Right lobe of liver (tissue), 6 donors: ENCODE measurements around the gene COL23A1. TPM values are rescaled to one million over a fixed set of nuclear protein-coding genes. Genes with fewer than 3 reads are reported as not detected.

Experiments used
- ATAC-seq, 4 donors: fragments of 200-7000 bp; cut with Tn5 transposase; one replicate each; pipeline ENCODE4 v1.9.1; 2020; ENCODE audit warnings: mild to moderate bottlenecking in 4 of 4, moderate library complexity in 4 of 4
- DNase-seq, 3 donors: peaks; one replicate each; pipeline ENCODE4 v3.0.0-alpha.2; 2020
- H3K27ac ChIP-seq, 3 donors: fragments of 200-600 bp; one replicate each; pipeline ENCODE4 v1.8.0; 2022
- H3K27me3 ChIP-seq, 2 donors: fragments of 200-600 bp; one replicate each; pipeline ENCODE4 v1.8.0; 2022
- H3K36me3 ChIP-seq, 4 donors: fragments of 200-600 bp; sonication (generic) in 1 of 4; one replicate each; pipeline versions ENCODE4 v1.5.1 to v1.8.0; 2017 to 2022; ENCODE audit warnings: control low read depth in 1 of 4
- H3K4me1 ChIP-seq, 4 donors: fragments of 200-600 bp; sonication (generic) in 1 of 4; one replicate each; pipeline versions ENCODE4 v1.5.1 to v1.8.0; 2017 to 2022; ENCODE audit warnings: control low read depth in 1 of 4
- H3K4me3 ChIP-seq, 3 donors: fragments of 200-600 bp; one replicate each; pipeline ENCODE4 v1.8.0; 2022
- H3K9me3 ChIP-seq, 4 donors: fragments of 200-600 bp; sonication (generic) in 1 of 4; one replicate each; pipeline versions ENCODE4 v1.5.1 to v1.8.0; 2017 to 2022; ENCODE audit warnings: control low read depth in 1 of 4
- POLR2A ChIP-seq: fragments of 450-650 bp; IDR thresholded peaks from one replicate; pipeline ENCODE4 v1.6.1; 2017; ENCODE audit warnings: antibody characterized with exemption, mild to moderate bottlenecking
- WGBS: methylation state at CpG from one replicate; pipeline ENCODE4 v1.1.6; 2018; ENCODE audit warnings: low coverage, low lambda C conversion rate; ENCODE audit not compliant: insufficient coverage; ENCODE audit errors: missing lambda C conversion rate; 5-methylcytosine and 5-hydroxymethylcytosine counted together
- intact Hi-C, 2 donors: fragments of 100-400 bp; cut with DNase I; formaldehyde crosslinking; loops; one replicate each; pipeline versions ENCODE4 v1.11.2 to v1.14.1; 2022
- total RNA-seq, 6 experiments: library from RNA; depleted of rRNA in 2 of 6; stranded (reverse); fragments of >200 nt in 2 of 6; fragmentation: NEBNext Ultra II Directional in 3 of 6; extraction: Animal tissue kit (Norgen Biotek cat#: 25700) in 3 of 6; gene quantifications; one replicate each; pipeline versions ENCODE4 v1.1.0 to v1.2.4, GENCODE V29; 2016 to 2023
- TF ChIP-seq, protein P1 (sequence below), 4 donors: fragments of 200-600 bp in 3 of 4; fragments of 450-650 bp in 1 of 4; IDR thresholded peaks; one replicate each; pipeline versions ENCODE4 v1.5.1 to v1.8.0; 2016 to 2022; ENCODE audit warnings: antibody characterized with exemption in 4 of 4, mild to moderate bottlenecking in 2 of 4
- donor health status: DM: no; HTN: yes; CAD: no.
- donor health status: DM: no; HTN: no; CAD: no.
- donor health status: DM: no; HTN: no; CAD: no.
- donor health status: DM: no; HTN: yes; CAD: no.
- donor health status: DM: no; HTN: yes; CAD: no.

The COL23A1 gene
- total RNA-seq, 6 experiments from 2014 or later = 0.25 to 1.2 (median 0.50) TPM

DNA sequence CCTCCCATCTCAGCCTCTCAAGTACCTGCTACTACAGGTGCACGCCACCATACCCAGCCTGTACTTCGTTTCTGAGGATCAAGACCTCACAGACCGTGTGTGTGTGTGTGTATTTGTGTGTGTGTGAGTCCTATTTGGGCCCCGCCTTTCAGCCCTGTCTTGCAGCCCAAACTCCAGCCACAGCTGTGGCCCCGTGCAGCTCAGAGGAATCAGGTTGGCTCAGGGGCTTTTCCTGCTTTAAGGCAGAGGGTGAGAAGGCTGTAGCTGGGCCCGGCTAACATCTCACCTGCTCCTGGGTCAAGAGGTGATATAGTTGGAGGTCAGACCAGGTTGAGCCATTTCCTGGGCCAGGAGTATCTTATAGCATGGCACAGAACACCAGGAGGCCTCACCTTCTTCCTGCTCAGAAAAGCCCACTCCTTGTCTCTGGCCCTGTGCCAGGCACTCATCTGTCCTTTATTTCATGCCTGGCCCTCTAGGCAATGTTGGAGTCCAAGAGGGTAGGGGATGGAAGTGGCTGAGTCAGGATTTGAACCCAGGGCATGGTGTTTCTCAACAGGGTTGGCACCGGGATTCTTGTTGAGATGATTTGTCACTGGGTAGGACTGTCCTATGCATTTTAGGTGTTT, 356.0 kb downstream of the COL23A1 start:
- DNase-seq (peak in 1 of 3 donors; percentile 51), ATAC-seq (no peak)
- TF ChIP-seq, protein P1, sequence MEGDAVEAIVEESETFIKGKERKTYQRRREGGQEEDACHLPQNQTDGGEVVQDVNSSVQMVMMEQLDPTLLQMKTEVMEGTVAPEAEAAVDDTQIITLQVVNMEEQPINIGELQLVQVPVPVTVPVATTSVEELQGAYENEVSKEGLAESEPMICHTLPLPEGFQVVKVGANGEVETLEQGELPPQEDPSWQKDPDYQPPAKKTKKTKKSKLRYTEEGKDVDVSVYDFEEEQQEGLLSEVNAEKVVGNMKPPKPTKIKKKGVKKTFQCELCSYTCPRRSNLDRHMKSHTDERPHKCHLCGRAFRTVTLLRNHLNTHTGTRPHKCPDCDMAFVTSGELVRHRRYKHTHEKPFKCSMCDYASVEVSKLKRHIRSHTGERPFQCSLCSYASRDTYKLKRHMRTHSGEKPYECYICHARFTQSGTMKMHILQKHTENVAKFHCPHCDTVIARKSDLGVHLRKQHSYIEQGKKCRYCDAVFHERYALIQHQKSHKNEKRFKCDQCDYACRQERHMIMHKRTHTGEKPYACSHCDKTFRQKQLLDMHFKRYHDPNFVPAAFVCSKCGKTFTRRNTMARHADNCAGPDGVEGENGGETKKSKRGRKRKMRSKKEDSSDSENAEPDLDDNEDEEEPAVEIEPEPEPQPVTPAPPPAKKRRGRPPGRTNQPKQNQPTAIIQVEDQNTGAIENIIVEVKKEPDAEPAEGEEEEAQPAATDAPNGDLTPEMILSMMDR (IDR thresholded peaks at IDR 0.05) = no peak
- no peak for TF ChIP-seq POLR2A
- Histone ChIP-seq H3K4me3 (no peak overlapping the region), H3K4me1 (peaks cover 0 to 74% (median 38%) of the 10 kb centered on the region in 4 donors), H3K36me3 (peaks cover 0 to 6% (median 5%) of the 10 kb centered on the region in 4 donors), H3K27ac (no peak overlapping the region), H3K9me3 (no peaks in the 10 kb centered on the region), H3K27me3 (no peaks in the 10 kb centered on the region)
- intact Hi-C loops = no loop called here
- 59% methylated on average over 5 of the region's 7 CpGs for WGBS

- DNase-seq (peak in 1 of 3 donors; percentile 35), ATAC-seq (peak in 1 of 4 donors; percentile 1)
- Histone ChIP-seq H3K36me3 (peaks cover 0 to 11% (median 9%) of the 10 kb centered on the region in 4 donors), H3K9me3 (no peaks in the 10 kb centered on the region), H3K27ac (peak overlapping the region; percentile 94 to 98 (median 96)), H3K4me1 (peaks cover 0 to 74% (median 31%) of the 10 kb centered on the region in 4 donors), H3K27me3 (no peaks in the 10 kb centered on the region), H3K4me3 (peak overlapping the region; percentile 75 to 90 (median 88))
- TF ChIP-seq, protein P1 (IDR thresholded peaks at IDR 0.05) = no peak
- TF ChIP-seq POLR2A = no peak
- intact Hi-C loops = no loop called here
- 39% methylated on average over 2 of the region's 11 CpGs for WGBS
These were observed 357.2 kb downstream of the COL23A1 start for GRCh38 chr5:178232920-178233429.

DNA sequence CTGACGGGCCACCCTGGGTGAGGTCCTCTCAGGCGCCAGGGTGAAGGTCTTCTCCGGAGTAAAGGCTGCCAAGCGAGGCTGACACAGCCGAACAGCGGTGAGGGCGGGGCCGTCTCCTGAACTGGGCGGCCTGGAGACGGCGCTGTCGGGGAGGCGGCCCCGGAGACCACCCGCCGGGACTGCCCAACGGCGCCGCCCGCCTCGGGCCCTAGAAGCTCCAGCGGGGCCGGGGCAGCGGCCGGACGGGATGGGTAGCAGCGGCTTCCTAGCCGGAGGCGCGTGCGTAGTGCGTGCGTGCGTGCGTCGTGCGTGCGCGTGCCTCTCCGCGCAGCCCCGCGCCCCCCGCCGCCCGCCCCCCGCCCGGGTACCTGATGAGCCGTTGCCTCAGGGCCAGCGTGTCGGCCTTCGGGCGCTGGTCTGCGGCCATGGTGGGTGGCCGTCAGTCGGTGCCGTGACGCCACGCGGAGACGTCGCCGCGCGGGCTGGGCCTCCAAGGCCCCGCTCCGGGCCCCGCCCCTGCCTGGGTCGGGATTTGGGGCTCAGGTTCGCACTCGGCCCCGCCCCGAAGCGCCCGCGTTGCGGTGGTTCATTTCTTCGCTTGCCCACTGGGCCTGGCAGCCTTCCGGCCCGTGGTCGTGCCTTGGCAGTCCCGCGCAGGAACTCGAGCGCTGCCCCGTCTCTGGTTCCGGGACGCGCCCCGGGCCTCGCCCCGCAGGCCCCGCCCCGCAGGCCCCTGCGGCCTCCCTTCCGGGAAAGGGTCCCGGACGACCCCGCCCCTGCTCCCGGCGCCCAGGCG, 357.9 kb downstream of the COL23A1 start, which contains the start of gene PHYKPL:
Gene PHYKPL (minus strand): TSS at position 679 of the 796 bp plus-strand sequence. CDS start 252 bp downstream, at position 427.
- H3K4me1 ChIP-seq = peaks cover 0 to 70% (median 27%) of the 10 kb centered on the region in 4 donors
- 0% methylated on average over 2 of the region's 102 CpGs for WGBS
- intact Hi-C loops = no loop called here

DNA sequence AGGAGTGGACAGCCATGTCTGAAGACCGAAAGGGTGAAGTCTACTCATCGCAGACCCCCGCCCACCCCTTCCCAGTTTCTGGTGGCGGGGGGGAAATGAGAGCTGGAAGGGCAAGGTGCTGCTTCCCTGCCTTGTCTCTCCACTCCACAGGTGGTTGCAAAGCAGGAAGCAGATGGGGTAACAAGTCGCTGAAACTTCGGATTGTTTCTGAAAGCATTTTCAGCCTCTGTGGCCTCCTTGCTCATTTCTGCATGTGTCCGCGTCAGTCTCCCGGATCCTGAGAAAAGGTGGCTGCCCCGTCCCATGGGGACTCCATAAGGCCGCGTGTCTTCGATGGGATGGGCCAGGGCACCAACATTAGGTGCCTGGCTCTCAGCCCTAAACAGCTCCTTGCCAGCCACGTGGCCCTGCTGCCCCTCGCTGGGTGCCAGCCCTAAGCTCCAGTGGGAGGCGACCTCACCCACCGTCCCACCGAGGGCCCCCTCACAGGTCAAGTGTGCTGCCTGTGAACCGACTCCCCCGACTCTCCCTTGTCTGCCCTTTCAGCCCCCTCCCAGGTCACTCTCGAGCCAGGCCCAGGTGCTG, 358.6 kb downstream of the COL23A1 start:
- peak in 3 of 4 donors; percentile 0 to 6 (median 5) for ATAC-seq
- intact Hi-C loops = no loop called here
- Histone ChIP-seq H3K27me3 (no peaks in the 10 kb centered on the region), H3K9me3 (no peaks in the 10 kb centered on the region), H3K4me1 (peaks cover 0 to 63% (median 21%) of the 10 kb centered on the region in 4 donors), H3K4me3 (peak overlapping the region; percentile 75 to 90 (median 88)), H3K27ac (peak overlapping the region; percentile 94 to 98 (median 96)), H3K36me3 (peaks cover 0 to 14% (median 9%) of the 10 kb centered on the region in 4 donors)
- WGBS = 13% methylated on average over 10 of the region's 21 CpGs
- no peak for DNase-seq
- TF ChIP-seq, protein P1 (IDR thresholded peaks at IDR 0.05) = no peak
- TF ChIP-seq POLR2A = no peak

More for the DNA sequence above, 357.9 kb downstream of the COL23A1 start, which contains the start of gene PHYKPL:
- peaks cover 0 to 14% (median 9%) of the 10 kb centered on the region in 4 donors for H3K36me3 ChIP-seq
- ATAC-seq (peak; percentile 16 to 58 (median 52)), DNase-seq (peak; percentile 76 to 80 (median 79))
- H3K4me3 ChIP-seq = peak within 1 kb of the TSS; percentile 75 to 90 (median 88)
- no peaks in the 10 kb centered on the region for H3K9me3 ChIP-seq
- TF ChIP-seq POLR2A = peak; percentile 75
- TF ChIP-seq, protein P1 (IDR thresholded peaks at IDR 0.05) = peak in 1 of 4 donors; percentile 7
- no peaks in the 10 kb centered on the region for H3K27me3 ChIP-seq
- H3K27ac ChIP-seq = peak within 1 kb of the TSS; percentile 94 to 98 (median 96)
